Measurements from ENCODE around the gene CABCOCO1. TPM values are rescaled to one million over a fixed set of nuclear protein-coding genes. Genes with fewer than 3 reads are reported as not detected.

The CABCOCO1 gene
- total and polyA plus RNA-seq, 10 of the 15 experiments (the other 5 are each of a cell fraction or from before 2014, with no cell fraction given): not detected

DNA sequence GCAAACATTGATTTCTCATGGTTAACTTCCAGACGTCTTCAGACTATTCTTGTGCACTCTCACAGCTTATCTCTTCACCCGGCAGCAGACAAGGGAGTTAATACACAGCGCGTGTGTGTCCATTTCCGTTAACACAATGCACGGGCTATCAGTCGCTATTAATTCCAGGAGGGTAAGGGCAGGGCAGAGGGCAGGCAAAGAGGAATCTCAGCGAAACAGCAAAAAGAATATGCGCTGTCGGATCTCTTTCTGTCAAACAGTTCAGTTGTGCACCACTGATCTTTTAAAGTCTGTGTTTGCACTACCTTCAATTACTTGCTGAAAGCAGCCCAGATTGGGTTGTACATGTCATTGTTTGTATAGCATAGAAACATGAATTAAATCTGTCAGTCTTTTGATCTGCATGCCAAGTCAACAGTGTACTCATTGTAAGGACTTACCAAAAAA lies 41.1 kb upstream of the CABCOCO1 start:
- Histone ChIP-seq H3K27me3 (replicated peaks in 1 of 2; ENCODE audit: control insufficient read depth in 2 of 2, insufficient read depth in 2 of 2, low read length in 1 of 2) (no peaks in the 10 kb centered on the region), H2AFZ (ENCODE audit: control insufficient read depth, low read depth, low read length) (no peak overlapping the region), H3K36me3 (ENCODE audit: control insufficient read depth in 2 of 2, insufficient read depth in 2 of 2, low read length in 1 of 2) (no peaks in the 10 kb centered on the region), H3K9me3 (replicated peaks; ENCODE audit: control insufficient read depth, insufficient read depth, low read length) (no peaks in the 10 kb centered on the region), H4K20me1 (ENCODE audit: control insufficient read depth, insufficient read depth) (no peaks in the 10 kb centered on the region), H3K4me2 (ENCODE audit: control insufficient read depth, insufficient read depth) (no peak overlapping the region), H3K9ac (ENCODE audit: control insufficient read depth, insufficient read depth, low read length) (no peak overlapping the region), H3K27ac (ENCODE audit: control insufficient read depth, insufficient read depth) (no peak overlapping the region), H3K79me2 (ENCODE audit: control insufficient read depth, insufficient read depth, low read length) (no peaks in the 10 kb centered on the region), H3K4me1 (ENCODE audit: control insufficient read depth, insufficient read depth, low read length) (no peaks in the 10 kb centered on the region), H3K4me3 (no peak overlapping the region)
- POLR2A ChIA-PET: no interaction called here
- RAD21 ChIA-PET (ENCODE audit: unreplicated experiment): no interaction called here
- in situ Hi-C loops (cut with MboI): no loop called here
- no peak for FAIRE-seq
- BruUV-seq (replicated peaks): no TSS peak
- SMC1A ChIA-PET (ENCODE audit: uncharacterized antibody, unreplicated experiment): no interaction called here
- ATAC-seq: no peak
- no peak for DNase-seq (ENCODE audit: low read depth, low spot score)
- CTCF ChIA-PET: no interaction called here
- TF ChIP-seq MEF2B (IDR thresholded peaks at IDR 0.05; ENCODE audit: partially characterized antibody, poor library complexity, severe bottlenecking): no peak
- TF ChIP-seq, protein P1, sequence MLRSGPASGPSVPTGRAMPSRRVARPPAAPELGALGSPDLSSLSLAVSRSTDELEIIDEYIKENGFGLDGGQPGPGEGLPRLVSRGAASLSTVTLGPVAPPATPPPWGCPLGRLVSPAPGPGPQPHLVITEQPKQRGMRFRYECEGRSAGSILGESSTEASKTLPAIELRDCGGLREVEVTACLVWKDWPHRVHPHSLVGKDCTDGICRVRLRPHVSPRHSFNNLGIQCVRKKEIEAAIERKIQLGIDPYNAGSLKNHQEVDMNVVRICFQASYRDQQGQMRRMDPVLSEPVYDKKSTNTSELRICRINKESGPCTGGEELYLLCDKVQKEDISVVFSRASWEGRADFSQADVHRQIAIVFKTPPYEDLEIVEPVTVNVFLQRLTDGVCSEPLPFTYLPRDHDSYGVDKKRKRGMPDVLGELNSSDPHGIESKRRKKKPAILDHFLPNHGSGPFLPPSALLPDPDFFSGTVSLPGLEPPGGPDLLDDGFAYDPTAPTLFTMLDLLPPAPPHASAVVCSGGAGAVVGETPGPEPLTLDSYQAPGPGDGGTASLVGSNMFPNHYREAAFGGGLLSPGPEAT (IDR thresholded peaks at IDR 0.05; ENCODE audit: low read depth): no peak
- TF ChIP-seq FOS (IDR thresholded peaks at IDR 0.05; ENCODE audit: borderline replicate concordance, extremely low read depth, insufficient read length): no peak
- TF ChIP-seq POLR2AphosphoS5 (IDR thresholded peaks at IDR 0.05; ENCODE audit: low read length): no peak
- no peak for TF ChIP-seq BRCA1 (IDR thresholded peaks at IDR 0.05; ENCODE audit: low read depth, low read length)
- no peak for TF ChIP-seq SMAD1 (IDR thresholded peaks at IDR 0.05; ENCODE audit: low read depth, partially characterized antibody)
- no peak for TF ChIP-seq TAF1 (IDR thresholded peaks at IDR 0.05; ENCODE audit: borderline replicate concordance, low read depth, low read length)
- TF ChIP-seq CREM (IDR thresholded peaks at IDR 0.05; ENCODE audit: low read depth): no peak
- no peak for TF ChIP-seq ZZZ3 (IDR thresholded peaks at IDR 0.05; ENCODE audit: control insufficient read depth, insufficient read length, low read depth)
- no peak for TF ChIP-seq YY1 (IDR thresholded peaks at IDR 0.05; ENCODE audit: low read depth, low read length)
- WGBS (ENCODE audit: insufficient coverage, insufficient replicate concordance, low lambda C conversion rate, missing lambda C conversion rate): 48% methylated on average over 10 of the region's 10 CpGs
- intact Hi-C loops (cut with micrococcal nuclease; ENCODE audit: unreplicated experiment): no loop called here
